Endothelial cell of umbilical vein (primary cell): ENCODE measurements around the gene PRRC2B. TPM values are rescaled to one million over a fixed set of nuclear protein-coding genes. Genes with fewer than 3 reads are reported as not detected.

ENCODE experiments used
- BruUV-seq: library from RNA; stranded (reverse); fragments of 400-500 nt; replicated peaks from 2 replicates; lab custom pipeline; 2021; lab: Mats Ljungman, UMichigan
- CTCF ChIA-PET: fragments of 300-600, 350-600 bp; sonication (Branson Sonifier 250); formaldehyde crosslinking; loops from one replicate; lab custom pipeline; 2021; ENCODE audit warnings: antibody characterized with exemption, inconsistent platforms; lab: Charles Lee
- POLR2A ChIA-PET: fragments of 300-600, 350-600 bp; sonication (Branson Sonifier 250); formaldehyde crosslinking; loops from one replicate; lab custom pipeline; 2021; ENCODE audit warnings: antibody characterized with exemption, inconsistent platforms; lab: Charles Lee
- DNase-seq: peaks from one replicate; pipeline ENCODE4 v3.0.0-alpha.2; 2011; ENCODE audit warnings: low read depth, low spot score
- FAIRE-seq: peaks from 2 replicates; lab custom pipeline; 2011; peaks lifted over from hg19 to GRCh38; lab: Jason Lieb, UNC
- H2AFZ ChIP-seq: 2 replicates; pipeline ENCODE4 v1.6.0; 2012; ENCODE audit warnings: low read depth, low read length, control low read depth, inconsistent platforms
- H3K27ac ChIP-seq: 2 replicates; pipeline ENCODE4 v1.5.1; 2011; ENCODE audit warnings: low read depth, mild to moderate bottlenecking, control low read depth, low read length, moderate library complexity; ENCODE audit not compliant: insufficient read depth
- H3K27me3 ChIP-seq, 2 experiments: 2 replicates each; pipeline versions ENCODE4 v1.6.0 to v1.6.1; 2011; ENCODE audit warnings: low read length in 2 of 2, mixed read lengths in 1 of 2; ENCODE audit not compliant: control insufficient read depth in 2 of 2, insufficient read depth in 2 of 2
- H3K36me3 ChIP-seq, 2 experiments: 2 replicates in 1 of 2; 3 replicates in 1 of 2; pipeline ENCODE4 v1.5.1; 2011; ENCODE audit warnings: low read length in 2 of 2, mild to moderate bottlenecking in 1 of 2, moderate library complexity in 1 of 2; ENCODE audit not compliant: control insufficient read depth in 2 of 2, insufficient read depth in 2 of 2; ENCODE audit errors: extremely low read depth in 1 of 2
- H3K4me1 ChIP-seq: 3 replicates; pipeline ENCODE4 v1.5.1; 2011; ENCODE audit warnings: mild to moderate bottlenecking, low read length; ENCODE audit not compliant: control insufficient read depth, insufficient read depth; ENCODE audit errors: extremely low read depth
- H3K4me2 ChIP-seq: 2 replicates; pipeline ENCODE4 v1.6.1; 2011; ENCODE audit warnings: low read length, control low read depth, mixed read lengths; ENCODE audit not compliant: insufficient read depth
- H3K4me3 ChIP-seq, 3 experiments: fragments of 200-600 bp in 1 of 3; sonication (generic), shearing (Covaris generic) in 1 of 3; replicated peaks in 1 of 3; 2 replicates each; pipeline ENCODE4 v1.5.1; 2011 to 2016; ENCODE audit warnings: control low read depth in 3 of 3, low read length in 3 of 3, mild to moderate bottlenecking in 2 of 3, inconsistent platforms in 1 of 3, low read depth in 1 of 3, moderate library complexity in 1 of 3; ENCODE audit not compliant: insufficient read depth in 1 of 3
- H3K79me2 ChIP-seq: 2 replicates; pipeline ENCODE4 v1.6.0; 2012; ENCODE audit warnings: low read length, inconsistent platforms; ENCODE audit not compliant: control insufficient read depth, insufficient read depth
- H3K9ac ChIP-seq: replicated peaks from 2 replicates; pipeline ENCODE3; 2011; ENCODE audit warnings: low read length, control low read depth; ENCODE audit not compliant: insufficient read depth; ENCODE audit errors: extremely low read depth
- H3K9me1 ChIP-seq: replicated peaks from 3 replicates; pipeline ENCODE4 v1.6.0; 2011; ENCODE audit warnings: mild to moderate bottlenecking, low read length; ENCODE audit not compliant: control insufficient read depth, insufficient read depth; ENCODE audit errors: extremely low read depth
- H3K9me3 ChIP-seq: replicated peaks from 2 replicates; pipeline ENCODE4 v1.5.1; 2012; ENCODE audit warnings: low read length, inconsistent platforms; ENCODE audit not compliant: control insufficient read depth, insufficient read depth
- H4K20me1 ChIP-seq: replicated peaks from 2 replicates; pipeline ENCODE3; 2011; ENCODE audit warnings: mild to moderate bottlenecking, low read length; ENCODE audit not compliant: control insufficient read depth, insufficient read depth; ENCODE audit errors: extremely low read depth
- GATA2 ChIP-seq: IDR thresholded peaks from 2 replicates; pipeline ENCODE4 v1.7.0; 2011; ENCODE audit warnings: low read depth, mild to moderate bottlenecking, moderate library complexity, mixed read lengths, low read length; ENCODE audit not compliant: insufficient read length, insufficient read depth
- dilution Hi-C: fragments of 300-500 bp; cut with MboI; formaldehyde crosslinking; loops from one replicate; pipeline ENCODE4 v1.15.0; 2019; ENCODE audit warnings: low sequenced_read_pairs; ENCODE audit not compliant: extremely low pct_ligation_motif_present
- intact Hi-C: fragments of 100-400 bp; cut with micrococcal nuclease; formaldehyde crosslinking; loops from one replicate; pipeline ENCODE4 v1.10.0; 2022
- polyA plus RNA-seq, 4 experiments: library from polyadenylated mRNA; depleted of rRNA in 3 of 4; stranded (reverse) in 3 of 4; unstranded in 1 of 4; fragments of >200 nt; gene quantifications; 2 replicates each; pipeline versions ENCODE4 v1.2.1 to v1.2.3, GENCODE V29; 2011 to 2012; ENCODE audit warnings: missing spikeins in 1 of 4
- total RNA-seq: library from RNA; stranded (reverse); gene quantifications from 2 replicates; pipeline ENCODE4 v1.2.3, GENCODE V29; 2021
- TF ChIP-seq, protein P1 (sequence below), 2 donors: IDR thresholded peaks; 1 replicate in 1 of 2; 2 replicates in 1 of 2; pipeline ENCODE4 v1.5.1; 2011; ENCODE audit warnings: low read length in 2 of 2, mild to moderate bottlenecking in 2 of 2, moderate library complexity in 2 of 2, control low read depth in 1 of 2, inconsistent platforms in 1 of 2, low read depth in 1 of 2; ENCODE audit not compliant: insufficient read depth in 1 of 2; ENCODE audit errors: extremely low read depth in 1 of 2

PRRC2B gene
- total and polyA plus RNA-seq, 2 donors (not counting 3 experiments of a cell fraction or from before 2014, with no cell fraction given), result 35.6 to 256 TPM

DNA sequence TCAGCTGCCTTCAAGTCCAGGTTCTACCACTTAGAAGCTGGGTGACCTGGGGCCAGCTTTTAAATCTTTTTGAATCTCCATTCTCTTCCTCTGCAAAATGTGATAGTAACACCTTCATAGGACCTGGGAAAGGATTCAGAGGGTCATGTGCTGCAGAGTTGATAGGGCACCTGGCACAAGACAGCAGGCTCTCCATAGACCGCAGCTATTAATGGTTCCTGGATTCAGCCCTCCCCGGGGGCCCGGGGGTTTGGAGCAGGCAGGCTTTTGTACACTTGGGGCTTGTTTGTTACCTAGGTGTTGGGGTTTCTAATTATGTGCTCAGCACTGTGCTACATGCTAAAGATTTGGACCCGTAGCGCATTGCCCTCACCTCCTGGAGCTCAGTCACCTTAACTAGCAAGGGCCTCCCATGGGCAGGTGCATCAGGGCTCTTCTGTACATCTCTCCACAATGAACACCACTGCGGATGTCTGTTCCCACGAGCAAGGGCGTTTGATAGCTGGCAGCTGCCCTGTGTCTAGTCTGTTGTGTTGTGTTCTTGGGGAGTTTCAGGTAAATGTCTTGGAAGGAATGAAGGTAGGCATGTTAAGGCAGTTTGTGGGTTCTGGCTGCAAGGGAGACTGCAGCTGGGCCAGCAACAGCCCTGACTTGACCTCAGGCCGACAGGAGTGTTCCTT, 12.1 kb downstream of the PRRC2B start:
- peaks cover 55% of the 10 kb centered on the region for H3K4me1 ChIP-seq
- TF ChIP-seq GATA2, result no peak
- TF ChIP-seq, protein P1, sequence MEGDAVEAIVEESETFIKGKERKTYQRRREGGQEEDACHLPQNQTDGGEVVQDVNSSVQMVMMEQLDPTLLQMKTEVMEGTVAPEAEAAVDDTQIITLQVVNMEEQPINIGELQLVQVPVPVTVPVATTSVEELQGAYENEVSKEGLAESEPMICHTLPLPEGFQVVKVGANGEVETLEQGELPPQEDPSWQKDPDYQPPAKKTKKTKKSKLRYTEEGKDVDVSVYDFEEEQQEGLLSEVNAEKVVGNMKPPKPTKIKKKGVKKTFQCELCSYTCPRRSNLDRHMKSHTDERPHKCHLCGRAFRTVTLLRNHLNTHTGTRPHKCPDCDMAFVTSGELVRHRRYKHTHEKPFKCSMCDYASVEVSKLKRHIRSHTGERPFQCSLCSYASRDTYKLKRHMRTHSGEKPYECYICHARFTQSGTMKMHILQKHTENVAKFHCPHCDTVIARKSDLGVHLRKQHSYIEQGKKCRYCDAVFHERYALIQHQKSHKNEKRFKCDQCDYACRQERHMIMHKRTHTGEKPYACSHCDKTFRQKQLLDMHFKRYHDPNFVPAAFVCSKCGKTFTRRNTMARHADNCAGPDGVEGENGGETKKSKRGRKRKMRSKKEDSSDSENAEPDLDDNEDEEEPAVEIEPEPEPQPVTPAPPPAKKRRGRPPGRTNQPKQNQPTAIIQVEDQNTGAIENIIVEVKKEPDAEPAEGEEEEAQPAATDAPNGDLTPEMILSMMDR (IDR thresholded peaks at IDR 0.05; ENCODE audit: extremely low read depth in 1 of 2, insufficient read depth in 1 of 2, low read depth in 1 of 2, low read length in 2 of 2), result no peak
- peak overlapping the region; percentile 38 for H3K27ac ChIP-seq
- intact Hi-C loops, result no loop called here
- ChIA-PET POLR2A (no interaction called here), CTCF (interaction anchor here (0.5 to 2.7 kb wide), 9 partner anchors 9 to 56 kb away, joined by 3 to 11 read pairs (median 4); no protein-coding TSS in a partner anchor)
- H3K4me2 ChIP-seq, result peak overlapping the region; percentile 88
- no peaks in the 10 kb centered on the region for H3K9me1 ChIP-seq
- DNase-seq, result no peak
- dilution Hi-C loops, result no loop called here
- no TSS peak for BruUV-seq
- peak overlapping the region in 1 of 3 experiments; percentile 24 for H3K4me3 ChIP-seq
- H3K9me3 ChIP-seq, result no peaks in the 10 kb centered on the region
- no peaks in the 10 kb centered on the region for H3K36me3 ChIP-seq
- H4K20me1 ChIP-seq, result peaks cover 25% of the 10 kb centered on the region
- peak overlapping the region; percentile 6 for H3K9ac ChIP-seq
- H3K27me3 ChIP-seq, result no peaks in the 10 kb centered on the region
- H3K79me2 ChIP-seq, result peaks cover 100% of the 10 kb centered on the region
- FAIRE-seq, result no peak
- no peak overlapping the region for H2AFZ ChIP-seq
